Natural killer cell (primary cell): ENCODE results near the gene OSTF1. TPM values are rescaled to one million over a fixed set of nuclear protein-coding genes. Genes with fewer than 3 reads are reported as not detected.

Experiments used
- ATAC-seq, 3 donors: fragments of 150-1000 bp in 2 of 3; fragments of 200-7000 bp in 1 of 3; cut with Tn5 transposase; 1 replicate in 1 of 3; 2 replicates in 2 of 3; pipeline ENCODE4 v1.10.0; 2021; ENCODE audit warnings: mild to moderate bottlenecking in 2 of 3, moderate library complexity in 2 of 3
- DNase-seq, 2 donors: peaks; one replicate each; pipeline versions ENCODE4 v3.0.0 to v3.0.0-alpha.2; 2013 to 2021; ENCODE audit warnings: mixed read lengths in 1 of 2
- H3K27ac ChIP-seq: one replicate; pipeline ENCODE4 v1.5.1; 2013; ENCODE audit warnings: mild to moderate bottlenecking, low read length
- H3K27me3 ChIP-seq: one replicate; pipeline ENCODE4 v1.6.1; 2013; ENCODE audit warnings: low read length; ENCODE audit not compliant: control insufficient read depth, insufficient read depth
- H3K36me3 ChIP-seq: one replicate; pipeline ENCODE4 v1.6.1; 2013; ENCODE audit warnings: low read length; ENCODE audit not compliant: control insufficient read depth, insufficient read depth
- H3K4me1 ChIP-seq: one replicate; pipeline ENCODE4 v1.6.1; 2013; ENCODE audit warnings: low read length; ENCODE audit not compliant: control insufficient read depth, insufficient read depth
- H3K4me3 ChIP-seq: one replicate; pipeline ENCODE4 v1.5.1; 2013; ENCODE audit warnings: low read length
- H3K9me3 ChIP-seq: one replicate; pipeline ENCODE4 v1.6.1; 2013; ENCODE audit warnings: low read length; ENCODE audit not compliant: control insufficient read depth, insufficient read depth
- H3K27ac Mint-ChIP-seq, 2 donors: one replicate each; pipeline ENCODE4 v1.8.0; 2022; ENCODE audit warnings: mild to moderate bottlenecking in 2 of 2, mixed read lengths in 2 of 2, moderate library complexity in 1 of 2
- H3K27me3 Mint-ChIP-seq, 2 donors: one replicate each; pipeline ENCODE4 v1.8.0; 2022; ENCODE audit warnings: low read depth in 2 of 2, mixed read lengths in 2 of 2
- H3K36me3 Mint-ChIP-seq: one replicate; pipeline ENCODE4 v1.8.0; 2022; ENCODE audit warnings: mixed read lengths
- H3K4me1 Mint-ChIP-seq, 2 donors: one replicate each; pipeline ENCODE4 v1.8.0; 2022; ENCODE audit warnings: mixed read lengths in 2 of 2
- H3K4me3 Mint-ChIP-seq: one replicate; pipeline ENCODE4 v1.8.0; 2022; ENCODE audit warnings: mild to moderate bottlenecking, moderate library complexity, mixed read lengths
- H3K9me3 Mint-ChIP-seq, 2 donors: one replicate each; pipeline ENCODE4 v1.8.0; 2022; ENCODE audit warnings: mixed read lengths in 2 of 2
- WGBS: methylation state at CpG from one replicate; pipeline ENCODE4 v1.1.7; 2013; ENCODE audit warnings: missing lambda C conversion rate; ENCODE audit not compliant: insufficient coverage; 5-methylcytosine and 5-hydroxymethylcytosine counted together
- intact Hi-C: fragments of 100-400 bp; cut with micrococcal nuclease; formaldehyde crosslinking; loops from one replicate; pipeline ENCODE4 v1.14.2; 2022
- total RNA-seq, 4 donors: library from RNA; stranded (reverse); fragments of 120-200 nt in 1 of 4; gene quantifications; one replicate each; pipeline versions ENCODE4 v1.2.3 to v1.2.4, GENCODE V29; 2013 to 2022
- TF ChIP-seq, protein P1 (sequence below): fragments of 200-600 bp; IDR thresholded peaks from one replicate; pipeline ENCODE4 v1.8.0; 2022; ENCODE audit warnings: antibody characterized with exemption

The OSTF1 gene
- total RNA-seq, 3 donors from 2014 or later (not counting 1 experiment from before 2014, with no cell fraction given) = 140 to 187 (median 177) TPM

DNA sequence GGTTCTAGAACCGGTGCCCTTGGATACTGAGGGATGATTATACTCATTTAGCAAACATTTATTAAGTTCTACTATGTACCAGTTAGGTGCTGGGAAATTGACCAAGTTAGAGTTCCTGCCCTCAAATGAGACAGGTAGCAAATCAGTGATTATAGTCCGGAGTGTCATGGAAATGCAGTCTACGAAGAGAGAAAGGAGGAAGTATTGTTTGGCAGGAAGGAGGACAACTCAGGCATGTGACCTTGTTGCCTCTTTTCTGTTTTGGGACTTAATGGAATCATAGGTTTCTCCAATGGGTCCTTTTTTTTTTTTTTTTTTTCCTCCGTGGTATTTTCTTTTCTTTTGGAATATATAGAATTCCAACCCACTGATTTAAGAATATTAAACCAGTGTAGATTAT lies 28.0 kb downstream of the OSTF1 start:
- TF ChIP-seq, protein P1, sequence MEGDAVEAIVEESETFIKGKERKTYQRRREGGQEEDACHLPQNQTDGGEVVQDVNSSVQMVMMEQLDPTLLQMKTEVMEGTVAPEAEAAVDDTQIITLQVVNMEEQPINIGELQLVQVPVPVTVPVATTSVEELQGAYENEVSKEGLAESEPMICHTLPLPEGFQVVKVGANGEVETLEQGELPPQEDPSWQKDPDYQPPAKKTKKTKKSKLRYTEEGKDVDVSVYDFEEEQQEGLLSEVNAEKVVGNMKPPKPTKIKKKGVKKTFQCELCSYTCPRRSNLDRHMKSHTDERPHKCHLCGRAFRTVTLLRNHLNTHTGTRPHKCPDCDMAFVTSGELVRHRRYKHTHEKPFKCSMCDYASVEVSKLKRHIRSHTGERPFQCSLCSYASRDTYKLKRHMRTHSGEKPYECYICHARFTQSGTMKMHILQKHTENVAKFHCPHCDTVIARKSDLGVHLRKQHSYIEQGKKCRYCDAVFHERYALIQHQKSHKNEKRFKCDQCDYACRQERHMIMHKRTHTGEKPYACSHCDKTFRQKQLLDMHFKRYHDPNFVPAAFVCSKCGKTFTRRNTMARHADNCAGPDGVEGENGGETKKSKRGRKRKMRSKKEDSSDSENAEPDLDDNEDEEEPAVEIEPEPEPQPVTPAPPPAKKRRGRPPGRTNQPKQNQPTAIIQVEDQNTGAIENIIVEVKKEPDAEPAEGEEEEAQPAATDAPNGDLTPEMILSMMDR = no peak
- 71% methylated on average over 2 of the region's 4 CpGs for WGBS
- no peaks in the 10 kb centered on the region for H3K27me3 ChIP-seq
- peaks cover 28% of the 10 kb centered on the region for H3K36me3 ChIP-seq
- intact Hi-C loops = no loop called here
- no peaks in the 10 kb centered on the region for H3K27me3 Mint-ChIP-seq
- H3K9me3 ChIP-seq = no peaks in the 10 kb centered on the region
- H3K4me3 ChIP-seq = no peak overlapping the region
- DNase-seq (no peak), ATAC-seq (no peak)
- peak overlapping the region; percentile 37 to 83 for H3K27ac Mint-ChIP-seq
- no peak overlapping the region for H3K4me3 Mint-ChIP-seq
- H3K4me1 ChIP-seq = peaks cover 13% of the 10 kb centered on the region
- peaks cover 64 to 71% of the 10 kb centered on the region in 2 donors for H3K4me1 Mint-ChIP-seq
- H3K27ac ChIP-seq = no peak overlapping the region
- no peaks in the 10 kb centered on the region for H3K9me3 Mint-ChIP-seq
- peaks cover 10% of the 10 kb centered on the region for H3K36me3 Mint-ChIP-seq

GRCh38 chr9:75117564-75117963 lies 29.2 kb downstream of the OSTF1 start:
- Histone ChIP-seq H3K27ac (no peak overlapping the region), H3K4me1 (peaks cover 21% of the 10 kb centered on the region), H3K36me3 (peaks cover 30% of the 10 kb centered on the region), H3K27me3 (no peaks in the 10 kb centered on the region), H3K9me3 (no peaks in the 10 kb centered on the region), H3K4me3 (no peak overlapping the region)
- Mint-ChIP-seq H3K9me3 (no peaks in the 10 kb centered on the region), H3K27ac (peak overlapping the region; percentile 37 to 83), H3K27me3 (no peaks in the 10 kb centered on the region), H3K36me3 (peaks cover 10% of the 10 kb centered on the region), H3K4me3 (no peak overlapping the region), H3K4me1 (peaks cover 72 to 79% of the 10 kb centered on the region in 2 donors)
- DNase-seq (no peak), ATAC-seq (no peak)
- intact Hi-C loops = no loop called here
- WGBS = 67% methylated on average over 1 of the region's 1 CpG
- TF ChIP-seq, protein P1 = no peak

- no peaks in the 10 kb centered on the region for H3K9me3 ChIP-seq
- Mint-ChIP-seq H3K27me3 (no peaks in the 10 kb centered on the region), H3K27ac (peak overlapping the region; percentile 76 to 83), H3K4me3 (peak overlapping the region; percentile 8), H3K36me3 (peaks cover 10% of the 10 kb centered on the region), H3K9me3 (no peaks in the 10 kb centered on the region), H3K4me1 (peaks cover 71 to 78% of the 10 kb centered on the region in 2 donors)
- H3K27ac ChIP-seq = peak overlapping the region; percentile 16
- DNase-seq (no peak), ATAC-seq (peak in 1 of 3 donors; percentile 8)
- TF ChIP-seq, protein P1 = no peak
- no peak overlapping the region for H3K4me3 ChIP-seq
- WGBS = 84% methylated on average over 4 of the region's 4 CpGs
- peaks cover 21% of the 10 kb centered on the region for H3K4me1 ChIP-seq
- peaks cover 37% of the 10 kb centered on the region for H3K36me3 ChIP-seq
- no peaks in the 10 kb centered on the region for H3K27me3 ChIP-seq
- intact Hi-C loops = no loop called here
Observed at GRCh38 chr9:75120686-75121085, 32.4 kb downstream of the OSTF1 start.
